Large intestine (tissue), 3 donors: Measurements from ENCODE around the gene RNU11. TPM values are rescaled to one million over a fixed set of nuclear protein-coding genes. Genes with fewer than 3 reads are reported as not detected.
A peak's percentile ranks its signal among the peaks of the same experiment; 100 is the strongest.
"Not testable (repeated sequence)": the region's sequence is repeated elsewhere in the genome, so short reads cannot be mapped to it uniquely, and the experiment has no call there.

Source experiments
- DNase-seq, 2 donors: peaks; one replicate each; pipeline versions ENCODE4 v3.0.0 to v3.0.0-alpha.2; 2013
- H3K27ac ChIP-seq: one replicate; pipeline ENCODE4 v1.5.1; 2013; ENCODE audit warnings: low read length
- H3K27me3 ChIP-seq: 2 replicates; pipeline ENCODE4 v1.6.1; 2013; ENCODE audit warnings: low read length; ENCODE audit not compliant: control insufficient read depth, insufficient read depth
- H3K36me3 ChIP-seq: 2 replicates; pipeline ENCODE4 v1.6.1; 2013; ENCODE audit warnings: low read length; ENCODE audit not compliant: control insufficient read depth, insufficient read depth
- H3K4me1 ChIP-seq: one replicate; pipeline ENCODE4 v1.6.1; 2013; ENCODE audit warnings: low read length; ENCODE audit not compliant: control insufficient read depth, insufficient read depth
- H3K4me3 ChIP-seq: one replicate; pipeline ENCODE4 v1.5.1; 2013; ENCODE audit warnings: low read length
- H3K9me3 ChIP-seq: one replicate; pipeline ENCODE4 v1.6.1; 2013; ENCODE audit warnings: mild to moderate bottlenecking, low read depth, low read length, moderate library complexity; ENCODE audit not compliant: control insufficient read depth
- WGBS: methylation state at CpG from one replicate; pipeline ENCODE4 v1.1.5; 2013; ENCODE audit warnings: low lambda C conversion rate; ENCODE audit not compliant: insufficient coverage; 5-methylcytosine and 5-hydroxymethylcytosine counted together
- polyA plus RNA-seq: library from polyadenylated mRNA; unstranded; fragments of 120-200 nt; gene quantifications from one replicate; pipeline ENCODE4 v1.2.1, GENCODE V29; 2013

Gene RNU11
- polyA plus RNA-seq, 1 donor = not detected

DNA sequence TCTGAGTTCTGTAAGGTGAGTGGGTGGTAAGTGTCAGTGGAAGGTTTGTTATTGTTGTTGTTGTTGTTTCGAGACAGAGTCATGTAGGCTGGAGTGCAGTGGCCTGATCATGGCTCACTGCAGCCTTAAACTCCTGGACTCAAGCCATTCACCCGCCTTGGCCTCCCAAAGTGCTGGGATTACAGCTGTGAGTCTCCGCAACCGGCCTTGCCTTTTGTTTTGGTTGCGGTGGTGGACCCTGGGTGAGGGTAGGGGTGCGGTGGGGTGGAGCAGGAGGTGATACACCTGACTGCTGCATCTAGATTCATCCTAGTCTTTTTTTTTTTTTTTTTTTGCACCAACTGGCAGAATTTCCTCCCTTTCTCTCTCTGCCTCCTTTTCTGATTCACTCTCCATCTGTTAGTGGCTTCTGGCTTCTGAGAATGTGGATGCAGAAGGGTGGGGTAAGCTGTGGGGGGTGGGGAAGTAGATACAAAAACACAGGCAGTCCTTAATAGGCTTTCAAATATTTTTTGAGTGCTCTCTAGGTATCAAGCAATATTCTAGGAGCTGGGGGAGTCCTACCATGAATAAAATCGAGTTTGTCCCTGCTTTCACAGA, 15.6 kb downstream of the RNU11 start:
- H3K9me3 ChIP-seq = no peaks in the 10 kb centered on the region
- no peaks in the 10 kb centered on the region for H3K27me3 ChIP-seq
- no peak overlapping the region for H3K27ac ChIP-seq
- H3K4me1 ChIP-seq = peaks cover 8% of the 10 kb centered on the region
- no peaks in the 10 kb centered on the region for H3K36me3 ChIP-seq
- WGBS = no CpG with 5 or more reads among the region's 7 CpGs
- no peak overlapping the region for H3K4me3 ChIP-seq
- no peak for DNase-seq

DNA sequence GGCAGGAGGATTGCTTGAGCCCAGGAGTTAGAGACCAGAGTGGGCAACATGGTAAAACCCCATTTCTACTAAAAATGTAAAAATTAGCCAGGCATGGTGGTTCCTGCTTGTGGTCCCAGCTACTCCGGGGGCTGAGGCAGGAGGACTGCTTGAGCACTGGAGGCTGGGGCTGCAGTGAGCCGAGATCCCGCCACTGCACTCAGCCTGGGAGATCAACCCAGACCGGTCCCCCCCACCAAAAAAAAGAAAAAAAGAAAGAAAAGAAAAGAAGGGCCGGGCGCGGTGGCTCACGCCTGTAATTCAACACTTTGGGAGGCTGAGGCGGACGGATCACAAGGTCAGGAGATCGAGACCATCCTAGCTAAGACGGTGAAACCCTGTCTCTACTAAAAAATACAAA, 18.4 kb downstream of the RNU11 start:
- H3K4me1 ChIP-seq = peaks cover 8% of the 10 kb centered on the region
- no peak for DNase-seq
- no peaks in the 10 kb centered on the region for H3K27me3 ChIP-seq
- H3K36me3 ChIP-seq = no peaks in the 10 kb centered on the region
- H3K27ac ChIP-seq = no peak overlapping the region
- 100% methylated on average over 3 of the region's 12 CpGs for WGBS
- H3K4me3 ChIP-seq = no peak overlapping the region
- no peaks in the 10 kb centered on the region for H3K9me3 ChIP-seq

DNA sequence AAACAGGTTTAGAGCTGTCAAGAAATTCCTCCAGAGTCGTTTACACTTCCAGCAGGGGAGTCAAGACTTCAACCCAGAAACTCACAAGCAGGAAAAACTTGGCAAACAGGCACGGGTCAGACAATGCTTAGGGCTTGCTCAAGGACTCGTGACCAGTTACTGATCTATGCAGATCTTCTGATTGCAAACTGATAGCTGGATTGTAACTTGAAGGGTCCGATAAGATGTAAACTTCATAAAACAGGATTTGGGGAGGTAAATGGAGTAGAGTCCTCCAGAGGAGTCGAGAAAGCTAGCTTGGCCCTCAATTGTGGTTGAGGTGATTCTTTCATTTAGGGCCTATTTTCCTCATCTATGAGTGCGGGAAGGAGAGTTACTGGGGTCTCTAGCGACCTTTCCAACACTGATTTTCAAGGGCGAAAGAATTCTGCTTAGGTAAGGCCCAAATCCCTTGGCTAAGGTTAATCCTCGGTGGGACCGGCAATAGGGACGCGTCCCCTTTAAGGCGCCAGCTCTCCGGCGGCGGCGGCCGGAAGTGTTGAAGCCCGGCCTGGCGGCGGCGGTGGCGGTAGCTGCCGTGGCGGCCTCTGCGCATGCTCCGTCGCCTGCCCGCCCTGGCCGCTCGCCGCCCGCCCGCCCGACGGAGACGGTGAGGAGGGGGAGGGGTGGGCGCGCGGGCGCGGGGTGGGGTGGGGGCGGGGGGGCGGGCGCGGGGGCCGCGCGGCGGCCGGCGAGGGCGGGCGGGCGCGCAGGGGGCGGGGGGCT, 20.0 kb downstream of the RNU11 start, which contains the start of gene GMEB1:
Gene GMEB1 (plus strand): TSS at position 594 of the 765 bp plus-strand sequence. CDS start 14,829 bp downstream, outside the sequence.
- H3K27ac ChIP-seq = peak within 1 kb of the TSS; percentile 100
- peak; percentile 80 to 90 for DNase-seq
- H3K4me1 ChIP-seq = peaks cover 8% of the 10 kb centered on the region
- peak within 1 kb of the TSS; percentile 92 for H3K4me3 ChIP-seq
- no peaks in the 10 kb centered on the region for H3K36me3 ChIP-seq
- 7% methylated on average over 2 of the region's 57 CpGs for WGBS
- no peaks in the 10 kb centered on the region for H3K9me3 ChIP-seq
- H3K27me3 ChIP-seq = no peaks in the 10 kb centered on the region

DNA sequence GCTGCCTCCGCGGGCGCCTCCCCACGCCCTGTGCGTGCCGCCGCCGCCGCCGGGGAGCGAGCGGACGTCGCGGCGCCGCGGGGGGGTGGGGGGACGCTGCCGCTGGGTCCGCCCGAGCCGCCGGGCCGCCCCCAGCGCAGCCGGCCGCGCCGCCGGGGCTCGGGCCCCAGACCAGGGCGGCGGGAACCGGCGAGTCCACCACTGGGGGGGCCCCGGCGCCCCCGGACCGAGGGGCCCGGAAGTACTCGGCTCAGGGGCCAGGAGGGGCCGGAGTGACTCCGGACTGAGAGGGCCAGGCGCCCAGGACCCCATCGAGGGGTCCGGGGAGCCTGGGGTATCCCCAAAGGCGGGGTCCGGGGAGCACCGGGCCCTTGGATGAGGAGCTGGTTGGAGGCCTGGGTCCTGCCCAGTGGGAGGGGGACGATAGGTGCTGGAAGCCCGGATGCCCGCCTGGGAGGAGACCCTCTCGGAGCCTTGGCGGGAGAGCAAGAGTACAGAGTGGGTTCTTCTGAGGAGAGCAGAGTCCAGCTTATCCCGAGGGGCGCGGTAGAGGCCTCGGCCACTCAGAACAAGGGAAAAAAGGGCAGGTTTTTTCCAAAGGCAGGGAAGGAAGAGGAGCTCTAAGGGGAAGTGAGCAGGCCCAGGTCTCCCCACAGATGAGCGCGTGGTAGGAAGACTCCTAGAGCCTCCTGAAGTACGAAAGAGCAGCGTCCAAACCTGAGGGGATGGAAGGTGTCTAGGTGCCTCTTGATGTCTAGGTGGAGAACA, 20.7 kb downstream of the RNU11 start:
- peak overlapping the region; percentile 100 for H3K27ac ChIP-seq
- WGBS = no CpG with 5 or more reads among the region's 63 CpGs
- H3K27me3 ChIP-seq = no peaks in the 10 kb centered on the region
- no peaks in the 10 kb centered on the region for H3K9me3 ChIP-seq
- peaks cover 8% of the 10 kb centered on the region for H3K4me1 ChIP-seq
- no peaks in the 10 kb centered on the region for H3K36me3 ChIP-seq
- DNase-seq = peak; percentile 46 to 81
- H3K4me3 ChIP-seq = peak overlapping the region; percentile 92

DNA sequence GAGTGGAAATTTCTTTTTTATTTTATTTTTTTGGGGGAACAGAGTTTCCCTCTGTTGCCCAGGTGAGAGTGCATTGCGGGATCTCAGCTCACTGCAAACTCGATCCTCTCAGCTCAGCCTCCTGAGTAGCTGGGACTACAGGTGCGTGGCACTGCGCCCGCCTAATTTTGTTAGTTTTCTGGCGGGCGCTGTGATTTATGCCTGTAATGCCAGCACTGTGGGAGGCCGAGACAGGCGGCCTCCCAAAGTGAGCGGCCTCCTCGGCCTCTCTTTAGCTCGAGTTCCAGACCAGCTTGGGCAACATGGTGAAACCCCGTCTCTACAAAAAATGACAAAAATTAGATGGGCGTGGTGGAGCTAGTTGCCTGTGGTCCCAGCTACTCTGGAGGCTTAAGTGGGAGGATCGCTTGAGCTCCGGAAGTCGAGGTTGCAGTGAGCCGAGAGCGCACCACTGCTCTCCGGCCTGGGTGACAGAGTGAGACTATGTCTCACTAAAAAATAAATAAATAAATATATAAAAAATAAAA, 22.9 kb downstream of the RNU11 start:
- H3K4me3 ChIP-seq = no peak overlapping the region
- H3K4me1 ChIP-seq = peaks cover 8% of the 10 kb centered on the region
- no peaks in the 10 kb centered on the region for H3K9me3 ChIP-seq
- H3K27me3 ChIP-seq = no peaks in the 10 kb centered on the region
- no peak overlapping the region for H3K27ac ChIP-seq
- DNase-seq = no peak
- 100% methylated on average over 4 of the region's 20 CpGs for WGBS
- H3K36me3 ChIP-seq = no peaks in the 10 kb centered on the region

- 100% methylated on average over 1 of the region's 15 CpGs for WGBS
Observed at GRCh38 chr1:28672971-28673370, 24.6 kb downstream of the RNU11 start.

DNA sequence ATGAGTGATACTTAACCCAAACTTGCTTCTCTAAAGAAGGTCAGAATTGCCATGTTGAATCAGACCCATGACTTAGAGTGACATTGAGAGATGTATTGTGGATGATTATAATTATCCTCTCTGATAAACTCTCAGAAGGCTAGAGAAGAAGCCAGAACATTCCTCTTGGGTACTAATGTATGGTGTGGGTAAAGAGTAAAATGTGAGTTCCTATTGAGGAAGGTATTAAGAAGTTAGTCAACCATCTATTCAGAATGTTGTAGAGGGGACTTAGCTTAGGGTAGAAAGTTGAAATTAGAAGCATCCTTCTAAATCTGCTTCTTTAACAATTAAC, 27.5 kb downstream of the RNU11 start:
- H3K4me3 ChIP-seq = no peak overlapping the region
- no peak for DNase-seq
- H3K9me3 ChIP-seq = no peaks in the 10 kb centered on the region
- H3K27ac ChIP-seq = no peak overlapping the region
- no peaks in the 10 kb centered on the region for H3K36me3 ChIP-seq
- no peaks in the 10 kb centered on the region for H3K27me3 ChIP-seq
- H3K4me1 ChIP-seq = no peaks in the 10 kb centered on the region

More at GRCh38 chr1:28672971-28673370, 24.6 kb downstream of the RNU11 start:
- H3K4me1 ChIP-seq, H3K9me3 ChIP-seq, H3K27ac ChIP-seq, DNase-seq, H3K36me3 ChIP-seq, H3K27me3 ChIP-seq, H3K4me3 ChIP-seq: not testable (repeated sequence)

DNA sequence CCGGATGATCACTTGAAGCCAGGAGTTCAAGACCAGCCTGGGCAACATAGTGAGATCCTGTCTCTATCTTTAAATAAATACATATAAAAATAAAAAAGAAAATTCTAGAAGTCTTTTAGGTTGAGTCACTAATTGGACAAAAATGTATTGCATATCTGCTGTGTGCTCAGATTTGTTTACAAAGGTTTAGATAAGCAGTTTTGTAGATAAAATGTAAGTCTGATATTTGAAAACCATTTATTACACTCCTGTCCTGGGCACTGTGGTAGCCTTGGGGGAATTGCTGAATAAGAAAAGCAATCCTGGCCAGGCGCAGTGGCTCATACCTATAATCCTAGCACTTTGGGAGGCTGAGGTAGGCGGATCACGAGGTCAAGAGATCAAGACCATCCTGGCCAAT, 31.8 kb downstream of the RNU11 start:
- H3K27ac ChIP-seq = no peak overlapping the region
- no CpG with 5 or more reads among the region's 4 CpGs for WGBS
- no peaks in the 10 kb centered on the region for H3K4me1 ChIP-seq
- peaks cover 14% of the 10 kb centered on the region for H3K36me3 ChIP-seq
- no peaks in the 10 kb centered on the region for H3K9me3 ChIP-seq
- DNase-seq = no peak
- no peaks in the 10 kb centered on the region for H3K27me3 ChIP-seq
- no peak overlapping the region for H3K4me3 ChIP-seq

- Histone ChIP-seq H3K4me1 (no peaks in the 10 kb centered on the region), H3K4me3 (no peak overlapping the region), H3K36me3 (peaks cover 20% of the 10 kb centered on the region), H3K9me3 (no peaks in the 10 kb centered on the region), H3K27me3 (no peaks in the 10 kb centered on the region), H3K27ac (no peak overlapping the region)
- 80% methylated on average over 1 of the region's 6 CpGs for WGBS
- DNase-seq = no peak
Observed at GRCh38 chr1:28682840-28683239, 34.4 kb downstream of the RNU11 start.

GRCh38 chr1:28684937-28685336, 36.5 kb downstream of the RNU11 start:
- Histone ChIP-seq H3K36me3 (peaks cover 22% of the 10 kb centered on the region), H3K27me3 (no peaks in the 10 kb centered on the region), H3K4me1 (no peaks in the 10 kb centered on the region), H3K9me3 (no peaks in the 10 kb centered on the region), H3K27ac (no peak overlapping the region), H3K4me3 (no peak overlapping the region)
- no CpG with 5 or more reads among the region's 4 CpGs for WGBS
- DNase-seq = no peak
